ENCODE results near the gene AGAP1.

DNA sequence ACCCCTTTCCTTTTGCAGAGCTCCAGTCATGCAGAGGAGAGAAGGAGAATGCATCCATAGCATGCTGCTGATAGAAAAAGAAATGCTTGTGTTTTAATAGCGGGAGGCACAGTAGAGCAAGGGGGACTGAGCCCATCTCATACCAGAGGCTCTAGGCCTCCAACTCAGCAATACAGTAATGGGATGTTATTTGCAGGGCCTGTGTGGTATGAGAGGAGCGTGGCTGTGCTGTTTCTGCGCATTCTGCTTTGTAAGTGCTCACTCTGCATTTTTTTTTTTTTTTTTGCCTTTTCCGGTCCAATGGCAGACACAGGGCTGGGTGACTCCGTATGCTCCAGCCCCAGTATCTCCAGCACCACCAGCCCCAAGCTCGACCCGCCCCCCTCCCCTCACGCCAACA, 474.3 kb downstream of the AGAP1 start:
- TF ChIP-seq POLR2A (IDR thresholded peaks at IDR 0.05; ENCODE audit: low read depth, low read length) = no peak
- TF ChIP-seq TAF1 (IDR thresholded peaks at IDR 0.05; ENCODE audit: low read depth, low read length) = no peak
- no peak for TF ChIP-seq POLR2AphosphoS5 (IDR thresholded peaks at IDR 0.05; ENCODE audit: low read depth, low read length)
